K562 (cell line): Measurements from ENCODE around the gene TNKS2. TPM values are rescaled to one million over a fixed set of nuclear protein-coding genes. Genes with fewer than 3 reads are reported as not detected.

ENCODE experiments used
- ATAC-seq: fragments of 200-7000 bp; cut with Tn5 transposase; 3 replicates; pipeline ENCODE4 v1.9.1; 2020; ENCODE audit warnings: moderate library complexity
- BruUV-seq: library from RNA; stranded (reverse); fragments of 400-500 nt; replicated peaks from 2 replicates; lab custom pipeline; 2021; lab: Mats Ljungman, UMichigan
- CTCF ChIA-PET: fragments of 300-600 bp; formaldehyde crosslinking; extraction: SDS; loops from one replicate; lab custom pipeline; 2021; ENCODE audit warnings: low intra/inter-chr PET ratio; lab: Yijun Ruan, JAX
- POLR2A ChIA-PET: fragments of 300-600, 350-650 bp; sonication (Branson Sonifier 250); formaldehyde crosslinking; extraction: SDS; loops from one replicate; lab custom pipeline; 2021; ENCODE audit warnings: antibody characterized with exemption, inconsistent platforms; lab: Yijun Ruan, JAX
- DNase-seq, 4 experiments: peaks; one replicate each; pipeline versions ENCODE4 v3.0.0 to v3.0.0-alpha.2; 2011 to 2018; ENCODE audit warnings: low spot score in 3 of 4, mixed read lengths in 3 of 4; ENCODE audit errors: extremely low read depth in 1 of 4
- FAIRE-seq: peaks from 2 replicates; lab custom pipeline; 2011; peaks lifted over from hg19 to GRCh38; lab: Jason Lieb, UNC
- H2AFZ ChIP-seq: 2 replicates; pipeline ENCODE4 v1.6.0; 2011; ENCODE audit warnings: low read depth, low read length, control low read depth, inconsistent platforms
- H3K27ac ChIP-seq: fragments of 200-600 bp; 3 replicates; pipeline ENCODE4 v1.8.0; 2011; ENCODE audit warnings: low read depth, mild to moderate bottlenecking, control low read depth, inconsistent platforms, low read length, moderate library complexity, mixed read lengths; ENCODE audit errors: extremely low read depth
- H3K27me3 ChIP-seq, 2 experiments: fragments of 300-600 bp in 1 of 2; 2 replicates in 1 of 2; 3 replicates in 1 of 2; pipeline versions ENCODE4 v1.6.0 to v1.8.0; 2011; ENCODE audit warnings: inconsistent platforms in 2 of 2, low read length in 2 of 2, mild to moderate bottlenecking in 1 of 2, mixed read lengths in 1 of 2, moderate library complexity in 1 of 2; ENCODE audit not compliant: control insufficient read depth in 2 of 2, insufficient read depth in 2 of 2
- H3K36me3 ChIP-seq: fragments of 300-600 bp; 3 replicates; pipeline ENCODE4 v1.8.0; 2011; ENCODE audit warnings: mild to moderate bottlenecking, low read length, inconsistent platforms; ENCODE audit not compliant: control insufficient read depth, insufficient read depth
- H3K4me1 ChIP-seq, 2 experiments: fragments of 200-600 bp in 1 of 2; replicated peaks in 1 of 2; 2 replicates in 1 of 2; 3 replicates in 1 of 2; pipeline versions ENCODE4 v1.5.1 to v1.8.0; 2011; ENCODE audit warnings: inconsistent platforms in 2 of 2, low read length in 2 of 2, mild to moderate bottlenecking in 1 of 2, mixed read lengths in 1 of 2, moderate library complexity in 1 of 2; ENCODE audit not compliant: control insufficient read depth in 2 of 2, insufficient read depth in 2 of 2
- H3K4me2 ChIP-seq: 2 replicates; pipeline ENCODE4 v1.6.1; 2011; ENCODE audit warnings: low read length, control low read depth, inconsistent platforms, mixed read lengths; ENCODE audit not compliant: insufficient read depth
- H3K4me3 ChIP-seq: fragments of 200-600 bp; sonication (generic), shearing (Covaris generic); 2 replicates; pipeline ENCODE4 v1.5.1; 2016; ENCODE audit warnings: control low read depth, inconsistent platforms
- H3K79me2 ChIP-seq: fragments of 200-600 bp; 3 replicates; pipeline ENCODE4 v1.8.0; 2011; ENCODE audit warnings: low read length, inconsistent platforms; ENCODE audit not compliant: control insufficient read depth, insufficient read depth
- H3K9ac ChIP-seq, 2 experiments: 2 replicates each; pipeline versions ENCODE4 v1.6.0 to v1.6.1; 2011; ENCODE audit warnings: low read depth in 2 of 2, low read length in 2 of 2, control low read depth in 1 of 2, inconsistent platforms in 1 of 2, mild to moderate bottlenecking in 1 of 2, mixed read lengths in 1 of 2; ENCODE audit not compliant: insufficient read depth in 1 of 2
- H3K9me1 ChIP-seq: one replicate; pipeline ENCODE4 v1.6.0; 2011; ENCODE audit warnings: inconsistent platforms, mild to moderate bottlenecking, low read length, moderate library complexity; ENCODE audit not compliant: control insufficient read depth, insufficient read depth
- H3K9me3 ChIP-seq: replicated peaks from 2 replicates; pipeline ENCODE4 v1.5.1; 2011; ENCODE audit warnings: low read depth, low read length, inconsistent platforms; ENCODE audit not compliant: control insufficient read depth, insufficient read depth
- H4K20me1 ChIP-seq: replicated peaks from 2 replicates; pipeline ENCODE4 v1.6.1; 2011; ENCODE audit warnings: low read length, inconsistent platforms, mixed read lengths; ENCODE audit not compliant: control insufficient read depth, insufficient read depth
- MAZ ChIP-seq, 2 experiments: fragments of 450-650 bp in 1 of 2; sonication (generic) in 1 of 2; formaldehyde crosslinking; IDR thresholded peaks in 1 of 2; conservative IDR thresholded peaks in 1 of 2; 2 replicates each; pipeline versions ENCODE4 v1.4.0 to v1.5.0; 2020; ENCODE audit warnings: mild to moderate bottlenecking in 1 of 2, missing genetic modification reagents in 1 of 2
- NCOA6 ChIP-seq: fragments of 450-650 bp; IDR thresholded peaks from 2 replicates; pipeline ENCODE4 v1.6.1; 2017; ENCODE audit warnings: mild to moderate bottlenecking
- RERE ChIP-seq: sonication (generic); formaldehyde crosslinking; IDR thresholded peaks from 2 replicates; pipeline ENCODE4 v1.8.0; 2023; ENCODE audit warnings: missing genetic modification reagents, mild to moderate bottlenecking, borderline replicate concordance
- REST ChIP-seq, 2 experiments: fragments of 450-650 bp; formaldehyde crosslinking in 1 of 2; IDR thresholded peaks; 2 replicates each; pipeline versions ENCODE4 v1.4.0 to v1.6.1; 2014 to 2020; ENCODE audit warnings: mild to moderate bottlenecking in 2 of 2, borderline replicate concordance in 1 of 2, low read depth in 1 of 2
- WGBS: fragments of 100-300 bp; shearing (Covaris generic); methylation state at CpG from one replicate; pipeline ENCODE4 v1.1.6; 2016; ENCODE audit warnings: low coverage, mixed read lengths; ENCODE audit not compliant: insufficient coverage; ENCODE audit errors: missing lambda C conversion rate; 5-methylcytosine and 5-hydroxymethylcytosine counted together
- in situ Hi-C: fragments of 300-500 bp; cut with MboI; formaldehyde crosslinking; loops from 4 replicates; pipeline ENCODE4 v1.15.0; 2018; ENCODE audit warnings: inconsistent platforms, mixed read lengths
- intact Hi-C: fragments of 100-400 bp; cut with micrococcal nuclease; formaldehyde crosslinking; loops from 2 replicates; pipeline ENCODE4 v1.14.2; 2022
- polyA plus RNA-seq, 8 experiments: library from polyadenylated mRNA; depleted of rRNA in 4 of 8; stranded (reverse) in 5 of 8; unstranded in 3 of 8; fragments of >200 nt; fragmentation: Nextera tagmentation in 2 of 8; fragmentation: Illumina TruSeq in 1 of 8; extraction: Ambion mirVana in 2 of 8; extraction: Trizol in 1 of 8; gene quantifications; 2 replicates each; pipeline versions ENCODE4 v1.2.1 to v1.2.3, GENCODE V29; 2011 to 2014; ENCODE audit warnings: inconsistent platforms in 1 of 8, missing spikeins in 1 of 8
- total RNA-seq, 7 experiments: library from RNA; depleted of rRNA in 6 of 7; stranded (reverse); fragments of >200 nt in 6 of 7; fragmentation: Illumina TruSeq in 2 of 7; extraction: Trizol in 2 of 7; gene quantifications; 2 replicates each; pipeline versions ENCODE4 v1.2.1 to v1.2.3, GENCODE V29; 2011 to 2021; ENCODE audit warnings: low replicate concordance in 1 of 7

Gene TNKS2
- total and polyA plus RNA-seq, 9 of the 15 experiments (the other 6 are each of a cell fraction or from before 2014, with no cell fraction given) = 3.5 to 19.8 (median 8.6) TPM

GRCh38 chr10:91907033-91907594 lies 108.9 kb downstream of the TNKS2 start (continued):
- TF ChIP-seq RERE (CRISPR knock-in tag) = no peak
- TF ChIP-seq, all 486 proteins: peak for 0

GRCh38 chr10:91907914-91908336 lies 109.7 kb downstream of the TNKS2 start:
- Histone ChIP-seq H3K9ac (peak overlapping the region; percentile 65 to 91), H3K79me2 (peaks cover 7% of the 10 kb centered on the region; the same call in 1 of the 3 replicates), H4K20me1 (no peaks in the 10 kb centered on the region), H2AFZ (peak overlapping the region; percentile 95), H3K9me1 (no peaks in the 10 kb centered on the region), H3K4me1 (peaks cover 0 to 10% of the 10 kb centered on the region in 2 experiments; a peak in 2 of 5 replicates), H3K4me2 (peak overlapping the region; percentile 81), H3K27ac (peak overlapping the region; percentile 50; the same call in 1 of the 3 replicates), H3K4me3 (peak overlapping the region; percentile 74), H3K36me3 (no peaks in the 10 kb centered on the region), H3K27me3 (no peaks in the 10 kb centered on the region), H3K9me3 (no peaks in the 10 kb centered on the region)
- in situ Hi-C loops = loop anchor here (25.0 kb wide), 2 partner anchors 621 to 996 kb away; partner anchors contain the start of gene ANKRD1
- no peak for DNase-seq
- no TSS peak for BruUV-seq
- WGBS = 2% methylated on average over 15 of the region's 18 CpGs
- POLR2A ChIA-PET = interaction anchor here (0.6 to 1.5 kb wide), 3 partner anchors 13 to 657 kb away, joined by 3 to 5 read pairs (median 4); no protein-coding TSS in a partner anchor
- FAIRE-seq = no peak
- intact Hi-C loops = loop anchor here (2.0 to 10.0 kb wide), 3 partner anchors 41 to 523 kb away; no protein-coding TSS in a partner anchor
- peak; percentile 16 for ATAC-seq
- CTCF ChIA-PET = interaction anchor here (1.0 kb wide), 1 partner anchor 415 kb away, joined by 4 read pairs; no protein-coding TSS in a partner anchor
- no peak for TF ChIP-seq REST (IDR thresholded peaks at IDR 0.05; ENCODE audit: borderline replicate concordance)
- no peak for TF ChIP-seq REST (CRISPR knock-in tag; IDR thresholded peaks at IDR 0.05; ENCODE audit: low read depth)
- TF ChIP-seq MAZ (CRISPR knock-in tag; conservative IDR thresholded peaks at IDR 0.05 in 1 of 2, IDR thresholded peaks at IDR 0.05 in 1 of 2) = no peak
- 0 out of 2 replicates have a peak, but pooled peaks have one; percentile 74 for TF ChIP-seq NCOA6
